Activated CD4-positive, alpha-beta memory T cell treated with anti-CD3 and anti-CD28 coated beads, Interleukin-2, amount 10 ng/mL, durations not matched to agents 7 days and 5 days (primary cell): ENCODE data around the gene ZBTB22. TPM values are rescaled to one million over a fixed set of nuclear protein-coding genes. Genes with fewer than 3 reads are reported as not detected.

Source experiments
- CTCF ChIA-PET: fragments of 350-600 bp; sonication (Branson Sonifier 250); formaldehyde crosslinking; loops from one replicate; lab custom pipeline; 2021; ENCODE audit warnings: antibody characterized with exemption, inconsistent platforms; lab: Charles Lee
- POLR2A ChIA-PET: fragments of 350-600 bp; sonication (Branson Sonifier 250); formaldehyde crosslinking; loops from one replicate; lab custom pipeline; 2021; ENCODE audit warnings: antibody characterized with exemption; lab: Charles Lee
- DNase-seq: peaks from one replicate; pipeline ENCODE4 v3.0.0-alpha.2; 2020
- H3K27ac Mint-ChIP-seq: one replicate; pipeline ENCODE4 v1.8.0; 2021; ENCODE audit warnings: mild to moderate bottlenecking, mixed read lengths
- H3K27me3 Mint-ChIP-seq: one replicate; pipeline ENCODE4 v1.8.0; 2021; ENCODE audit warnings: mixed read lengths
- H3K36me3 Mint-ChIP-seq: one replicate; pipeline ENCODE4 v1.8.0; 2021; ENCODE audit warnings: low read depth, mixed read lengths
- H3K4me1 Mint-ChIP-seq: one replicate; pipeline ENCODE4 v1.8.0; 2021; ENCODE audit warnings: mixed read lengths
- H3K4me3 Mint-ChIP-seq: one replicate; pipeline ENCODE4 v1.8.0; 2021; ENCODE audit warnings: mild to moderate bottlenecking, mixed read lengths
- H3K9me3 Mint-ChIP-seq: one replicate; pipeline ENCODE4 v1.8.0; 2021; ENCODE audit warnings: mixed read lengths
- total RNA-seq, 2 experiments: library from RNA; stranded (reverse); gene quantifications; one replicate each; pipeline ENCODE4 v1.2.3, GENCODE V29; 2021

The ZBTB22 gene
- total RNA-seq, 2 experiments from 2014 or later, result 16.5 to 18.0 TPM

- no peaks in the 10 kb centered on the region for H3K9me3 Mint-ChIP-seq
- POLR2A ChIA-PET, result interaction anchor here (0.5 to 14.3 kb wide), 5 partner anchors 15 to 122 kb away, joined by 3 to 234 read pairs (median 12); partner anchors contain the start of genes B3GALT4, RPS18, TAPBP and VPS52
- H3K4me1 Mint-ChIP-seq, result peaks cover 41% of the 10 kb centered on the region
- no peaks in the 10 kb centered on the region for H3K27me3 Mint-ChIP-seq
- peak overlapping the region; percentile 36 for H3K27ac Mint-ChIP-seq
- H3K36me3 Mint-ChIP-seq, result peaks cover 41% of the 10 kb centered on the region
- no peak for DNase-seq
- CTCF ChIA-PET, result interaction anchor here (1.8 to 3.3 kb wide), 2 partner anchors 8 to 20 kb away, joined by 5 to 29 read pairs; partner anchors contain the start of genes B3GALT4, PFDN6 and WDR46
- peak overlapping the region; percentile 95 for H3K4me3 Mint-ChIP-seq
These were observed 20.6 kb downstream of the ZBTB22 start for GRCh38 chr6:33296797-33297405.

- POLR2A ChIA-PET, result interaction anchor here (0.9 to 14.3 kb wide), 5 partner anchors 16 to 124 kb away, joined by 3 to 234 read pairs (median 4); partner anchors contain the start of genes B3GALT4, RPS18, TAPBP and VPS52
- peak overlapping the region; percentile 2 for H3K27ac Mint-ChIP-seq
- H3K27me3 Mint-ChIP-seq, result no peaks in the 10 kb centered on the region
These were observed 21.7 kb downstream of the ZBTB22 start for GRCh38 chr6:33295621-33296369.

GRCh38 chr6:33294086-33294823, 23.3 kb downstream of the ZBTB22 start:
- Mint-ChIP-seq H3K27me3 (no peaks in the 10 kb centered on the region), H3K4me1 (peaks cover 41% of the 10 kb centered on the region), H3K9me3 (no peaks in the 10 kb centered on the region), H3K27ac (peak overlapping the region; percentile 50), H3K4me3 (no peak overlapping the region), H3K36me3 (peaks cover 29% of the 10 kb centered on the region)
- ChIA-PET CTCF (no interaction called here), POLR2A (interaction anchor here (3.9 to 14.3 kb wide), 2 partner anchors 15 to 22 kb away, joined by 12 to 234 read pairs; partner anchors contain the start of genes B3GALT4, RPS18 and VPS52)
- DNase-seq, result no peak

More at GRCh38 chr6:33295621-33296369, 21.7 kb downstream of the ZBTB22 start:
- CTCF ChIA-PET, result interaction anchor here (0.9 kb wide), 1 partner anchor 19 kb away, joined by 5 read pairs; the partner anchor contains the start of gene B3GALT4
- no peaks in the 10 kb centered on the region for H3K9me3 Mint-ChIP-seq
- H3K4me3 Mint-ChIP-seq, result no peak overlapping the region
- H3K36me3 Mint-ChIP-seq, result peaks cover 37% of the 10 kb centered on the region
- no peak for DNase-seq
- H3K4me1 Mint-ChIP-seq, result peaks cover 40% of the 10 kb centered on the region

GRCh38 chr6:33292996-33293682, 24.4 kb downstream of the ZBTB22 start:
- H3K36me3 Mint-ChIP-seq, result peaks cover 27% of the 10 kb centered on the region
- H3K27me3 Mint-ChIP-seq, result no peaks in the 10 kb centered on the region
- H3K9me3 Mint-ChIP-seq, result no peaks in the 10 kb centered on the region
- H3K27ac Mint-ChIP-seq, result no peak overlapping the region
- CTCF ChIA-PET, result no interaction called here
- H3K4me3 Mint-ChIP-seq, result no peak overlapping the region
- DNase-seq, result no peak
- peaks cover 48% of the 10 kb centered on the region for H3K4me1 Mint-ChIP-seq
- POLR2A ChIA-PET, result interaction anchor here (14.3 kb wide), 1 partner anchor 14 kb away, joined by 234 read pairs; the partner anchor contains the start of gene B3GALT4

GRCh38 chr6:33290459-33290858, 27.1 kb downstream of the ZBTB22 start:
- Mint-ChIP-seq H3K4me3 (peak overlapping the region; percentile 90), H3K27me3 (no peaks in the 10 kb centered on the region), H3K4me1 (peaks cover 48% of the 10 kb centered on the region), H3K27ac (peak overlapping the region; percentile 80), H3K9me3 (no peaks in the 10 kb centered on the region), H3K36me3 (peaks cover 40% of the 10 kb centered on the region)
- CTCF ChIA-PET, result interaction anchor here (0.7 to 3.1 kb wide), 3 partner anchors 8 to 136 kb away, joined by 3 to 29 read pairs (median 20); partner anchors contain the start of genes B3GALT4 and RGL2
- POLR2A ChIA-PET, result interaction anchor here (1.2 to 14.3 kb wide), 8 partner anchors 8 to 55 kb away, joined by 4 to 234 read pairs (median 24); partner anchors contain the start of genes B3GALT4, RGL2, RPS18 and TAPBP
- no peak for DNase-seq

GRCh38 chr6:33289784-33290315, 27.7 kb downstream of the ZBTB22 start:
- Mint-ChIP-seq H3K27ac (peak overlapping the region; percentile 80), H3K4me3 (peak overlapping the region; percentile 90), H3K9me3 (no peaks in the 10 kb centered on the region), H3K27me3 (no peaks in the 10 kb centered on the region), H3K4me1 (peaks cover 47% of the 10 kb centered on the region), H3K36me3 (peaks cover 39% of the 10 kb centered on the region)
- no peak for DNase-seq
- ChIA-PET CTCF (interaction anchor here (0.5 to 3.1 kb wide), 8 partner anchors 9 to 137 kb away, joined by 3 to 29 read pairs (median 6); partner anchors contain the start of genes B3GALT4, RGL2, RPS18 and VPS52), POLR2A (interaction anchor here (1.0 to 14.3 kb wide), 16 partner anchors 9 to 318 kb away, joined by 3 to 234 read pairs (median 5); partner anchors contain the start of genes B3GALT4, KIFC1, RGL2 and RPS18)

GRCh38 chr6:33288921-33289783, 28.4 kb downstream of the ZBTB22 start, which contains the start of the genes PFDN6 and WDR46:
Gene PFDN6 (plus strand): TSS chr6:33289601. CDS start chr6:33289857, 256 bp downstream.
Gene WDR46 (minus strand): TSS chr6:33289239. CDS start chr6:33289170, 69 bp downstream.
- CTCF ChIA-PET, result interaction anchor here (0.5 to 3.1 kb wide), 7 partner anchors 9 to 100 kb away, joined by 3 to 29 read pairs (median 7); partner anchors contain the start of genes B3GALT4, RGL2, RPS18 and VPS52
- peaks cover 38% of the 10 kb centered on the region for H3K36me3 Mint-ChIP-seq

GRCh38 chr6:33288141-33288920, 29.2 kb downstream of the ZBTB22 start:
- H3K9me3 Mint-ChIP-seq, result no peaks in the 10 kb centered on the region
- ChIA-PET POLR2A (interaction anchor here (1.0 to 14.3 kb wide), 14 partner anchors 9 to 142 kb away, joined by 3 to 234 read pairs (median 6); partner anchors contain the start of genes B3GALT4, RGL2, RPS18 and SYNGAP1), CTCF (interaction anchor here (0.8 to 3.1 kb wide), 6 partner anchors 10 to 40 kb away, joined by 3 to 29 read pairs (median 11); partner anchors contain the start of genes B3GALT4, RGL2, RPS18 and VPS52)
- H3K4me3 Mint-ChIP-seq, result peak overlapping the region; percentile 90
- H3K4me1 Mint-ChIP-seq, result peaks cover 47% of the 10 kb centered on the region
- no peaks in the 10 kb centered on the region for H3K27me3 Mint-ChIP-seq
- no peak overlapping the region for H3K27ac Mint-ChIP-seq
- H3K36me3 Mint-ChIP-seq, result peaks cover 37% of the 10 kb centered on the region
- DNase-seq, result no peak

More at GRCh38 chr6:33288921-33289783, 28.4 kb downstream of the ZBTB22 start, which contains the start of the genes PFDN6 and WDR46:
- H3K27ac Mint-ChIP-seq, result peak within 1 kb of the TSS; percentile 80
- POLR2A ChIA-PET, result interaction anchor here (1.0 to 14.3 kb wide), 18 partner anchors 10 to 317 kb away, joined by 3 to 234 read pairs (median 6); partner anchors contain the start of genes B3GALT4, KIFC1, RGL2 and RPS18
- peak; percentile 87 for DNase-seq
- H3K4me1 Mint-ChIP-seq, result peaks cover 47% of the 10 kb centered on the region
- H3K9me3 Mint-ChIP-seq, result no peaks in the 10 kb centered on the region
- H3K27me3 Mint-ChIP-seq, result no peaks in the 10 kb centered on the region
- H3K4me3 Mint-ChIP-seq, result peak within 1 kb of the TSS; percentile 90

GRCh38 chr6:33286946-33287914, 30.3 kb downstream of the ZBTB22 start:
- H3K36me3 Mint-ChIP-seq, result peaks cover 39% of the 10 kb centered on the region
- ChIA-PET CTCF (no interaction called here), POLR2A (interaction anchor here (1.1 to 14.3 kb wide), 5 partner anchors 8 to 31 kb away, joined by 3 to 234 read pairs (median 6); partner anchors contain the start of genes B3GALT4, RGL2, RPS18 and VPS52)
- DNase-seq, result no peak
- no peak overlapping the region for H3K27ac Mint-ChIP-seq
- peaks cover 46% of the 10 kb centered on the region for H3K4me1 Mint-ChIP-seq
- no peaks in the 10 kb centered on the region for H3K27me3 Mint-ChIP-seq
- peak overlapping the region; percentile 90 for H3K4me3 Mint-ChIP-seq
- H3K9me3 Mint-ChIP-seq, result no peaks in the 10 kb centered on the region
